Measurements from ENCODE around the gene CCNF.

Gene CCNF

GRCh38 chr16:2507665-2508064, 78.4 kb downstream of the CCNF start:
- no peak for DNase-seq

All from NCI-H524 (cell line).